HG02885 (cell line): Measurements from ENCODE around the gene CHAC1.

Source experiments
- ATAC-seq: cut with Tn5 transposase; IDR thresholded peaks from one replicate; pipeline ENCODE4 v1.9.1; 2021; ENCODE audit warnings: mild to moderate bottlenecking; ENCODE audit not compliant: unreplicated experiment, poor library complexity

CHAC1 gene

GRCh38 chr15:40981186-40981585, 27.9 kb downstream of the CHAC1 start:
- no peak for ATAC-seq

- no peak for ATAC-seq
These were observed 29.6 kb downstream of the CHAC1 start for GRCh38 chr15:40982855-40983254.

- ATAC-seq = no peak
These were observed 31.1 kb downstream of the CHAC1 start for GRCh38 chr15:40984406-40984805.

- ATAC-seq = no peak
These were observed 31.7 kb downstream of the CHAC1 start for GRCh38 chr15:40984964-40985363.

- no peak for ATAC-seq
These were observed 32.5 kb downstream of the CHAC1 start for GRCh38 chr15:40985541-40986330.

- ATAC-seq = no peak
These were observed 33.5 kb downstream of the CHAC1 start for GRCh38 chr15:40986820-40987219.

GRCh38 chr15:40988156-40988555, 34.9 kb downstream of the CHAC1 start:
- ATAC-seq = no peak

GRCh38 chr15:40990080-40990479, 36.8 kb downstream of the CHAC1 start:
- ATAC-seq = no peak

- no peak for ATAC-seq
These were observed 37.5 kb downstream of the CHAC1 start for GRCh38 chr15:40990789-40991188.

- no peak for ATAC-seq
These were observed 38.1 kb downstream of the CHAC1 start for GRCh38 chr15:40991355-40991754.

- ATAC-seq = no peak
These were observed 39.0 kb downstream of the CHAC1 start for GRCh38 chr15:40992241-40992741.

- ATAC-seq = no peak
These were observed 39.6 kb downstream of the CHAC1 start for GRCh38 chr15:40992825-40993224.

- ATAC-seq = no peak
These were observed 42.4 kb downstream of the CHAC1 start for GRCh38 chr15:40995656-40996055.

GRCh38 chr15:40999190-40999589, 45.9 kb downstream of the CHAC1 start:
- no peak for ATAC-seq

- ATAC-seq = no peak
These were observed 48.4 kb downstream of the CHAC1 start for GRCh38 chr15:41001524-41002214.

- no peak for ATAC-seq
These were observed 51.2 kb downstream of the CHAC1 start for GRCh38 chr15:41004490-41004889.
